Activated CD4-positive, alpha-beta T cell treated with anti-CD3 and anti-CD28 coated beads for 1 hour (primary cell): Measurements from ENCODE around the gene CFAP300.

Experiments used
- DNase-seq: peaks from one replicate; pipeline ENCODE4 v3.0.0-alpha.2; 2020

Gene CFAP300

GRCh38 chr11:102047305-102047924 lies at the start of gene CFAP300:
Gene CFAP300, plus strand, starts transcription at chr11:102047437. Its CDS starts 34 bp downstream, at chr11:102047471.
- peak; percentile 16 for DNase-seq

- no peak for DNase-seq
These were observed 45.4 kb upstream of the CFAP300 start for GRCh38 chr11:102001657-102002338.

- no peak for DNase-seq
These were observed 43.0 kb upstream of the CFAP300 start for GRCh38 chr11:102004220-102004619.

- DNase-seq = no peak
These were observed 41.9 kb upstream of the CFAP300 start for GRCh38 chr11:102005306-102005705.

- DNase-seq = no peak
These were observed 40.2 kb upstream of the CFAP300 start for GRCh38 chr11:102006835-102007566.

GRCh38 chr11:102007567-102008437 lies 39.4 kb upstream of the CFAP300 start:
- DNase-seq = no peak

- DNase-seq = no peak
These were observed 36.3 kb upstream of the CFAP300 start for GRCh38 chr11:102010776-102011494.

GRCh38 chr11:102012946-102013345 lies 34.3 kb upstream of the CFAP300 start:
- no peak for DNase-seq

- DNase-seq = no peak
These were observed 32.5 kb upstream of the CFAP300 start for GRCh38 chr11:102014756-102015155.

GRCh38 chr11:102017026-102017425 lies 30.2 kb upstream of the CFAP300 start:
- DNase-seq = no peak

GRCh38 chr11:102026217-102026616 lies 21.0 kb upstream of the CFAP300 start:
- DNase-seq = no peak

- no peak for DNase-seq
These were observed 20.3 kb upstream of the CFAP300 start for GRCh38 chr11:102026959-102027358.

GRCh38 chr11:102036757-102037156 lies 10.5 kb upstream of the CFAP300 start:
- DNase-seq = no peak

GRCh38 chr11:102046841-102047240 lies 396 bp upstream of the CFAP300 start:
- DNase-seq = no peak

GRCh38 chr11:102050927-102051575 lies 3.8 kb downstream of the CFAP300 start:
- no peak for DNase-seq

GRCh38 chr11:102061276-102061675 lies 14.0 kb downstream of the CFAP300 start:
- no peak for DNase-seq

- DNase-seq = no peak
These were observed 14.9 kb downstream of the CFAP300 start for GRCh38 chr11:102062106-102062505.

- no peak for DNase-seq
These were observed 17.1 kb downstream of the CFAP300 start for GRCh38 chr11:102064316-102064715.

- no peak for DNase-seq
These were observed 23.5 kb downstream of the CFAP300 start for GRCh38 chr11:102070766-102071165.

GRCh38 chr11:102071497-102072472 lies 24.5 kb downstream of the CFAP300 start:
- DNase-seq = no peak
